Measurements from ENCODE around the gene ARHGAP8.
"Not testable (repeated sequence)": the region's sequence is repeated elsewhere in the genome, so short reads cannot be mapped to it uniquely, and the experiment has no call there.

The ARHGAP8 gene

GRCh38 chr22:44726439-44726838, 25.9 kb upstream of the ARHGAP8 start:
- DNase-seq = no peak

GRCh38 chr22:44727148-44727547, 25.2 kb upstream of the ARHGAP8 start:
- DNase-seq = no peak

GRCh38 chr22:44727709-44728108, 24.7 kb upstream of the ARHGAP8 start:
- DNase-seq = no peak

- no peak for DNase-seq
Observed at GRCh38 chr22:44728761-44729324, 23.5 kb upstream of the ARHGAP8 start.

GRCh38 chr22:44729391-44730021, 22.9 kb upstream of the ARHGAP8 start:
- no peak for DNase-seq

GRCh38 chr22:44730022-44730393, 22.4 kb upstream of the ARHGAP8 start:
- DNase-seq = no peak

- DNase-seq = no peak
Observed at GRCh38 chr22:44730490-44731356, 21.7 kb upstream of the ARHGAP8 start.

GRCh38 chr22:44731357-44731970, 20.9 kb upstream of the ARHGAP8 start:
- no peak for DNase-seq

GRCh38 chr22:44732017-44732561, 20.3 kb upstream of the ARHGAP8 start:
- DNase-seq = no peak

- DNase-seq = no peak
Observed at GRCh38 chr22:44732661-44733060, 19.7 kb upstream of the ARHGAP8 start.

GRCh38 chr22:44733426-44734106, 18.8 kb upstream of the ARHGAP8 start:
- DNase-seq = no peak

GRCh38 chr22:44734278-44734677, 18.1 kb upstream of the ARHGAP8 start:
- DNase-seq = no peak

GRCh38 chr22:44734801-44735517, 17.4 kb upstream of the ARHGAP8 start:
- no peak for DNase-seq

- DNase-seq = no peak
Observed at GRCh38 chr22:44735518-44736428, 16.6 kb upstream of the ARHGAP8 start.

- DNase-seq = no peak
Observed at GRCh38 chr22:44736581-44737405, 15.6 kb upstream of the ARHGAP8 start.

GRCh38 chr22:44737406-44738346, 14.7 kb upstream of the ARHGAP8 start:
- DNase-seq = no peak

- DNase-seq = no peak
Observed at GRCh38 chr22:44738347-44738715, 14.0 kb upstream of the ARHGAP8 start.

GRCh38 chr22:44739024-44739423, 13.4 kb upstream of the ARHGAP8 start:
- DNase-seq = no peak

- DNase-seq = not testable (repeated sequence)
Observed at GRCh38 chr22:44739666-44740065, 12.7 kb upstream of the ARHGAP8 start.

Data from NCI-H187 treated with DMSO at 0.1 percent for 48 hours (cell line).